ENCODE data around the gene PHLDB3. TPM values are rescaled to one million over a fixed set of nuclear protein-coding genes. Genes with fewer than 3 reads are reported as not detected.

The PHLDB3 gene
- total and polyA plus RNA-seq, 2 donors (not counting 3 experiments of a cell fraction or from before 2014, with no cell fraction given), result 5.5 to 12.0 TPM

- BruUV-seq (replicated peaks), result no TSS peak
- Histone ChIP-seq H3K27me3 (ENCODE audit: control insufficient read depth in 2 of 2, insufficient read depth in 2 of 2, low read length in 2 of 2) (no peaks in the 10 kb centered on the region), H4K20me1 (replicated peaks; ENCODE audit: control insufficient read depth, extremely low read depth, insufficient read depth, low read length) (no peaks in the 10 kb centered on the region), H3K9me1 (replicated peaks; ENCODE audit: control insufficient read depth, extremely low read depth, insufficient read depth, low read length) (no peaks in the 10 kb centered on the region), H3K4me1 (ENCODE audit: control insufficient read depth, extremely low read depth, insufficient read depth, low read length) (no peaks in the 10 kb centered on the region), H3K79me2 (ENCODE audit: control insufficient read depth, insufficient read depth, low read length) (no peaks in the 10 kb centered on the region), H2AFZ (ENCODE audit: low read depth, low read length) (no peak overlapping the region), H3K9me3 (replicated peaks; ENCODE audit: control insufficient read depth, insufficient read depth, low read length) (no peaks in the 10 kb centered on the region), H3K27ac (ENCODE audit: insufficient read depth, low read depth, low read length) (no peak overlapping the region), H3K9ac (replicated peaks; ENCODE audit: extremely low read depth, insufficient read depth, low read length) (no peak overlapping the region), H3K36me3 (ENCODE audit: control insufficient read depth in 2 of 2, extremely low read depth in 1 of 2, insufficient read depth in 2 of 2, low read length in 2 of 2) (no peaks in the 10 kb centered on the region), H3K4me3 (replicated peaks in 1 of 3; ENCODE audit: insufficient read depth in 1 of 3, low read depth in 1 of 3, low read length in 3 of 3) (no peak overlapping the region), H3K4me2 (ENCODE audit: insufficient read depth, low read length) (no peak overlapping the region)
- TF ChIP-seq MYC (IDR thresholded peaks at IDR 0.05; ENCODE audit: low read depth, low read length), result no peak
- no peak for TF ChIP-seq POLR2A (IDR thresholded peaks at IDR 0.05; ENCODE audit: low read depth, low read length)
- TF ChIP-seq GATA2 (IDR thresholded peaks at IDR 0.05; ENCODE audit: insufficient read depth, insufficient read length, low read depth, low read length), result no peak
- no peak for TF ChIP-seq FOS (IDR thresholded peaks at IDR 0.05; ENCODE audit: borderline replicate concordance, insufficient read depth, low read length)
- no peak for TF ChIP-seq EZH2 (IDR thresholded peaks at IDR 0.05; ENCODE audit: borderline replicate concordance, low read depth, low read length, severe bottlenecking)
- TF ChIP-seq, protein P1, sequence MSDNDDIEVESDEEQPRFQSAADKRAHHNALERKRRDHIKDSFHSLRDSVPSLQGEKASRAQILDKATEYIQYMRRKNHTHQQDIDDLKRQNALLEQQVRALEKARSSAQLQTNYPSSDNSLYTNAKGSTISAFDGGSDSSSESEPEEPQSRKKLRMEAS (IDR thresholded peaks at IDR 0.05; ENCODE audit: insufficient read depth, insufficient read length), result no peak
- TF ChIP-seq JUN (IDR thresholded peaks at IDR 0.05; ENCODE audit: borderline replicate concordance, insufficient read depth, insufficient read length, low read depth), result no peak
- no peak for TF ChIP-seq POLR2AphosphoS5 (IDR thresholded peaks at IDR 0.05; ENCODE audit: insufficient read depth, low read depth, low read length)
- TF ChIP-seq, protein P2, sequence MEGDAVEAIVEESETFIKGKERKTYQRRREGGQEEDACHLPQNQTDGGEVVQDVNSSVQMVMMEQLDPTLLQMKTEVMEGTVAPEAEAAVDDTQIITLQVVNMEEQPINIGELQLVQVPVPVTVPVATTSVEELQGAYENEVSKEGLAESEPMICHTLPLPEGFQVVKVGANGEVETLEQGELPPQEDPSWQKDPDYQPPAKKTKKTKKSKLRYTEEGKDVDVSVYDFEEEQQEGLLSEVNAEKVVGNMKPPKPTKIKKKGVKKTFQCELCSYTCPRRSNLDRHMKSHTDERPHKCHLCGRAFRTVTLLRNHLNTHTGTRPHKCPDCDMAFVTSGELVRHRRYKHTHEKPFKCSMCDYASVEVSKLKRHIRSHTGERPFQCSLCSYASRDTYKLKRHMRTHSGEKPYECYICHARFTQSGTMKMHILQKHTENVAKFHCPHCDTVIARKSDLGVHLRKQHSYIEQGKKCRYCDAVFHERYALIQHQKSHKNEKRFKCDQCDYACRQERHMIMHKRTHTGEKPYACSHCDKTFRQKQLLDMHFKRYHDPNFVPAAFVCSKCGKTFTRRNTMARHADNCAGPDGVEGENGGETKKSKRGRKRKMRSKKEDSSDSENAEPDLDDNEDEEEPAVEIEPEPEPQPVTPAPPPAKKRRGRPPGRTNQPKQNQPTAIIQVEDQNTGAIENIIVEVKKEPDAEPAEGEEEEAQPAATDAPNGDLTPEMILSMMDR (IDR thresholded peaks at IDR 0.05; ENCODE audit: extremely low read depth in 1 of 2, insufficient read depth in 1 of 2, low read depth in 1 of 2, low read length in 2 of 2), result no peak
- dilution Hi-C loops (cut with MboI; ENCODE audit: extremely low pct_ligation_motif_present, low sequenced_read_pairs), result no loop called here
- POLR2A ChIA-PET, result interaction anchor here (0.6 kb wide), 2 partner anchors 84 to 257 kb away, joined by 3 to 4 read pairs; no protein-coding TSS in a partner anchor
- intact Hi-C loops (cut with micrococcal nuclease), result no loop called here
- no peak for FAIRE-seq
- DNase-seq (ENCODE audit: low read depth, low spot score), result no peak
- CTCF ChIA-PET, result interaction anchor here (0.9 to 3.5 kb wide), 6 partner anchors 8 to 81 kb away, joined by 3 to 28 read pairs (median 4); partner anchors contain the start of gene PHLDB3
These were observed 64.9 kb downstream of the PHLDB3 start for GRCh38 chr19:43439709-43440063.
